Heart left ventricle (tissue), 13 donors: ENCODE measurements around the gene YES1.

Experiments used
- CTCF ChIP-seq, 12 donors: fragments of 200-600 bp; sonication (generic) in 4 of 12; IDR thresholded peaks; one replicate each; pipeline versions ENCODE4 v1.5.0 to v1.8.0; 2018 to 2022; ENCODE audit warnings: antibody characterized with exemption in 12 of 12, mild to moderate bottlenecking in 5 of 12
- POLR2A ChIP-seq, 2 donors: fragments of 450-650 bp; IDR thresholded peaks; one replicate each; pipeline ENCODE4 v1.6.1; 2017; ENCODE audit warnings: antibody characterized with exemption in 2 of 2, mild to moderate bottlenecking in 2 of 2, moderate library complexity in 2 of 2
- donor health status: ischemic (EF 13 %, LVEDD 7.1; RV severe dilation, severe dysfunction).
- donor health status: DM: no; HTN: yes; CAD: no.
- donor health status: DM: no; HTN: no; CAD: no.
- donor health status: ischemic (EF 25% LVEDD 6.9; RV normal size, moderate dysfunction).
- donor health status: ischemic (EF 25% LVEDD 5.7; RV mildly dilated, moderate dysfunction).
- donor health status: ischemic (EF 35%, LVEDD 5.7; RV mildly dilated, moderate dysfunction).
- donor health status: nonischemic (EF 11% LVEDD 7.7; RV severe dilation, severe dysfunction).
- donor health status: DM: yes; HTN: yes; CAD: no.
- donor health status: PGD.
- donor health status: ischemic (EF 29% LVEDD 5.4; RV normal size, mild dysfunction).
- donor health status: nonischemic (EF 23%, LVEDD 6.1; RV moderate dilation, normal function).

GRCh38 chr18:678482-679182 lies 133.4 kb downstream of the YES1 start:
- TF ChIP-seq CTCF (IDR thresholded peaks at IDR 0.05) (no peak), POLR2A (IDR thresholded peaks at IDR 0.05) (no peak)
